GM21576 (cell line): ENCODE results near the gene YWHAQ.
"Not testable (repeated sequence)": the region's sequence is repeated elsewhere in the genome, so short reads cannot be mapped to it uniquely, and the experiment has no call there.

Experiments used
- ATAC-seq: cut with Tn5 transposase; IDR thresholded peaks from one replicate; pipeline ENCODE4 v1.9.1; 2021; ENCODE audit warnings: mild to moderate bottlenecking, moderate library complexity; ENCODE audit not compliant: unreplicated experiment

The YWHAQ gene

DNA sequence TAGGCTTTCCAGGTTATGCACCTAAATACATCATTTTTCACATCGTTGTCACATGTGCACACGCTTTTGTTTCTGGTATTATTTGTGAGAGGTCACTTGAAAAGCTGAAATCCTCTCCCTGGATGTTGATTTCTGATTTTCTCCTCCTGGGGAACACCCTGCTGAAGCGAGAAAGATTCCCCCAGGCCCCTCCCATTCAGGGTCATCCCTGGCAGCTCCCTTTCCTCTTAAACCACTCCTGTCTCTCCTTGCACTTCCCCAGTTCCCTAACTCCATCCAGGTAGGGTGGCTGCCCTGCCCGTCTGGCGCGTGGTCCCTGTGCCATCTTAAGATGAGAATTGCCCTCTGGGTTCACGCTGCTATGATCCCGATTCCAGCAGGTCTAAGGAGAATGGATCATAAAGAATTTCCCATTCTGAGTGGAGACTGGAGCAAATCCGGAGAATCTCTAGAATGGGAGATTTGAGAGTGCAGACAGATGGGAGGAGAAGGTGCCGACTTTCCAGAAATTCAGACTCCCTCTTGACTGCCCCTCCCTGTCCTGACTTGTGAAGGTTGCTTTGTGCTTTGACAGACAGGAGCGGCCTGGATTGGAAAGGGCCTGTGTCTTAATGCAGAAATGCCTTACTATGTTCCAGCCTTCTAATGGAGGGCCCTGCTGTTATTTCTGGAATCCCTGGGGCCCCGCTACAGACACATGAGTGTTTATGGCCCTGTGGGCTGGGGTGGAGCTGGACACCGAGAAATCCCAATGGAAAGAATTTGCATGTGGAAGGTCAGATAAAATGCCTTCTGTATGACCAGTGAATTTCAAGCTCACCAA is 1.3 kb upstream of the YWHAQ start:
- no peak for ATAC-seq

DNA sequence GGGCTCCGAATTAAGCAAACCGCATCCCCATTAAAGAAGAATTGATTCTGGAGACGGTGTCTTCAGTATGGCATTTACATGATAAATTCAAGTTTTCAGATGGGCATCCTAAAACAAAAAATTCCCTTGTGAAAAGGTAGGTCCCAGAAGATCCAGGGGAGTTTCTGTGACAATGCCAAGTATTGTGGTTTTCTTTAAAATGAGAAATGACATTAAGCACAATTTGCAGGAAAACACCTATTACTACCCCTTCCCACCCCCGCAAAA is 689 bp upstream of the YWHAQ start:
- ATAC-seq, result no peak

DNA sequence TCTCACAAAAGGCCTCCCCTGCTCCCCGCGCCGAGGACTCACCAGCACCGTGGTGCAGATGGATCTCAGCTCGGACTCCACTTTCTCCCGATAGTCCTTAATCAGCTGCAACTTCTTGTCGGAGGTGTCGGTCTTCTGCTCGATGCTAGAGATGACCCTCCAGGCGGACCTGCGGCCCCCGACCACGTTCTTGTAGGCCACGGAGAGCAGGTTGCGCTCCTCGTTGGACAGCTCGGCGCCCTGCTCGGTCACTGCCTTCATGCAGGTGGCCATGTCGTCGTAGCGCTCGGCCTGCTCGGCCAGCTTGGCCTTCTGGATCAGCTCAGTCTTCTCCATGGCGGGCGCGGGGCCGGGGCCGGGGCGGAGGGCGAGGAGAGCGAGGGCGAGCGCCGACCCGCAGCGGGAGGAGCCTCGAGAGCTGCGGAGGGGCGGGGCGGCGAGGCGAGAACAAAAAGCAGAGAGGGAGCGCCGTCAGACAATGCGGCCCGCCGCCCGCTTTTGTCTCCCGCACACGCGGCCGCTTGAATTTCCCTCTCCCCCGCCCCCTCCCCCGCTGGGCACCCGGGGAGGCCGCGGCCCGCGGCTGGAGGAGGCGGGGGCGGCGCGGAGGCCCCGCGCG is 571 bp downstream of the YWHAQ start:
- peak; percentile 44 for ATAC-seq

DNA sequence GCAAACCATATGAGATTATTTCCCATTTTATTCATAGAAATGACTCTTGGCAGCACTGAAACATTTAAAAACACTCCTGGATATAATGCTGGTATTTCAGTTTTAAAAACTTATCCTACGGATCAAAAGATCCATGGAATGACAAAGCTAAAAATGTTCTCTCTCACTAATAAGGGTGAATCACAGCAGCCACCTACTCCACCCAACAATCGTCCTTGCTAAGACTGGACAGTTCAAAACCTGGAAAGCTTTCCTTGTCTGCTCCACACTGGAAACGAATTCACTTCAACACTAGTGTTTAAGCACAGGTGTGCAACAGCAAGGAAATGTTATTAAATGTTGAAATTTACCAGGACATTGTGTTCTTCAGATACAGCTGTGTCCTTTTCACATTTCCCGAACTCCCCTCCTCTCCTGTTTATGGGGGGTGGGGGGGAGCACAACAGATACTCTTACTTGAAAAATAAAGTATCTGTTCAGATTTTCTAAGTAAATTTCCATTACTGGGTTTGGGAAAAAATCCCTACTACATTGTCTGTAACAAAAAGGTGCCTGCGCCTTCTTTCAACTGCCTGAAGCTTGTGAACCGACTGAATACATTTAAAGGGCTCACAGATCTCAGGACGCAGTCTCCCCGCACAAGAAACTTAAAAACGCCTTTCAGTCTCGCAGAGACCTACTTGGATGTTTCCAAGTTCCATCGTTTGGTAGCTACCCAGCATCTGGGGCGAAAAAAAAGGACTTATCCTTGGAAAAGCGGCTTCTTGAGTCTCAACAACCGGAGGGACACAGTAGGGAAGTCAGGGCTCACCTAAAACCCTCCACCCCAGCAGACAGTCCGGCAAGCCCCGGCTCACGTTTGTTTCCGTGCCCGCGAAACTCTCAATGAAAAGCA is 1.3 kb downstream of the YWHAQ start:
- ATAC-seq, result no peak

DNA sequence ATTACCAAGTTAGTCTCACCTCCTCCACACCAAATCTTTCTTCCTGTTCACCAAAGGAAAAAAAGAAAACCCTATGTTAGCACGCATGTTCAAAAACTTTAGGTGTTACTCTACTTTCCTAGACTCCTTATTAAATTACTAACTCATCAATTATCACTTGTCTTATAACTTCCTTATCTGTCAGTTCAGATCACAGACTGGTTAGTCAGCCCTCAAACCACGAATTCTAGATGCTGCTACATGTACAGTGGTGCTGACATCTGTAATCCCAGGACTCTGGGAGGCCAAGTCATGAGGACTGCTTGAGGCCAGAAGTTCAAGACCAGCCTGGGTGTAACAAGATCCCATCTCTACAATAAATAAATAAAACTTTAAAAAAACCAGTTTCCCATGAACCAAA is 3.5 kb downstream of the YWHAQ start:
- no peak for ATAC-seq

DNA sequence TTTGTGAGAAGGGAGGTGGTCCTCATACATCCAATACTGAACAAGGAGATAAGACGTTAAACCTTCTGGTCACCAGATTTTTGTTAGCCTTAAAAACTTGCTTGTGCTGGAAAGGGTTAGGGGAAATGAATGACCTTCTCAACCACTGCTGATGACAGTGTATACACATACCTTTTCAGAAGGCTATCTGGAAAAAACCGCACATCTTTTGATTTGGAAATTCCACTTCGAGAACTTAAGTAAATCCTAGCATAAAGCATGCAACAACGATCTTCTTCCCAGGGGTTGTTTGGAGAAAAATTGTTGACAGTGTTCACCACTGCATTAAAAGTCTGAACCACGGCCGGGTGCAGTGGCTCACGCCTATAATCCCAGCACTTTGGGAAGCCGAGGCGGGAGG is 7.6 kb downstream of the YWHAQ start:
- ATAC-seq, result no peak

DNA sequence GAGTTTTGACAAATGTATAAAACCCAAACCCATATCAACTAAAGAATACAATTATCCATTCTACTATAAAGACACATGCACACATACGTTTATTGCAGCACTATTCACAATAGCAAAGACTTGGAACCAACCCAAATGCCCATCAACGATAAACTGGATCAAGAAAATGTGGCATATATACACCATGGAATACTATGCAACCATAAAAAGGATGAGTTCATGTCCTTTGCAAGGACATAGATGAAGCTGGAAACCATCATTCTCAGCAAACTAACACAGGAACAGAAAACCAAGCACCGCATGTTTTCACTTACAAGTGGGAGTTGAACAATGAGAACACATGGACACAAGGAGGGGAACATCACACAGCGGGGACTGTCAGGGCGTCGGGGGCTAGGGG is 9.1 kb downstream of the YWHAQ start:
- ATAC-seq, result not testable (repeated sequence)

DNA sequence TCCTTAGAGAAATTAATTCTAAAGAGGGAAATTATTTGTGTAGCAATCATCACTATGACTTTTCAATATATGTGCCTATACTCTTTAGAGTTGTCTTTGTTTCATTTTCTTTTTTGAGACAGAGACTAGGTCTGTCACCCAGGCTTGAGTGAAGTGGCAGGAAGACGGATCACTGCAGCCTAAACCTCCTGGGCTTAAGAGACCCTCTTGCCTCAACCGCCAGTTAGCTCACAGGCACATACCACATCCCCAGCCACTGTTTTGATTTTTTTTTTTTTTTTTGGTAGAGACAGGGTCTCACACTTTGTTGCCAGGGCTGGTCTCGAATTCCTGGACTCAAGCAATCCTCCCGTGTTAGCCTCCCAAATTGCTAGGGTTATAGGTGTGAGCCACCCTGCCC is 12.4 kb downstream of the YWHAQ start:
- ATAC-seq, result peak; percentile 62

DNA sequence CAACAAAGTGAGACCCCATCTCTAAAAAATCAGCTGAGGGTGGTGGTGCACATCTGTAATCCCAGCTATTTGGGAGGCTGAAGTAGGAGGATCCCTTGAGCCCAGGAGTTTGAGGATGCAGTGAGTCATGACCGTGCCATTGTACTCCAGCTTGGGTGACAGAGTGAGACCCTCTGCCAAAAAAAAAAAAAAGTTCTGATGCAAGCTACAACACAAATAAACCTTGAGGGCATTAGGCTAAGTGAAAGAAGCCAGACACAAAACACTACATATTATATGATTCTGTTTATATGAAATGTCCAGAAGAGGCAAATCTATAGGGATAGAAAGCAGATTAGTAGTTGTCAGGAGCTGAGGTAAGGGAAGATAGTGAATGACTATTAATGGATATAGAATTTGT is 13.0 kb downstream of the YWHAQ start:
- ATAC-seq, result no peak

DNA sequence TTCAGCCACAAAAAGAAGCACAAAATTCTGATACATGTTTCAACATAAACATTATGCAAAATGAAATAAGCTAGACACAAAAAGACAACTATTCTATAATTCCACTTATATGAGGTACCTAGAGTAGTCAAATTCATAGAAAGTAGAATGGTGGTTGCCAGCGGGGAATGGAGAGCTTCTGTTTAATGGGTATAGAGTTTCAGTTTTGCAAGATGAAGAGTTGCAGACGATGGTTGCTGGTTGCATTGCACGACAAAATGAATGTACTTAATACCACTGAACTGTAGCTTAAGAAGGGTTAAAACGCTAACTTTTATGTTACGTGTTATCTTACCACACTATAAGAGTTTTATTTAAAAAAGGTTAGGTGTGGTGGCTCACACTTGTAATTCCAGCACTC is 13.5 kb downstream of the YWHAQ start:
- no peak for ATAC-seq

DNA sequence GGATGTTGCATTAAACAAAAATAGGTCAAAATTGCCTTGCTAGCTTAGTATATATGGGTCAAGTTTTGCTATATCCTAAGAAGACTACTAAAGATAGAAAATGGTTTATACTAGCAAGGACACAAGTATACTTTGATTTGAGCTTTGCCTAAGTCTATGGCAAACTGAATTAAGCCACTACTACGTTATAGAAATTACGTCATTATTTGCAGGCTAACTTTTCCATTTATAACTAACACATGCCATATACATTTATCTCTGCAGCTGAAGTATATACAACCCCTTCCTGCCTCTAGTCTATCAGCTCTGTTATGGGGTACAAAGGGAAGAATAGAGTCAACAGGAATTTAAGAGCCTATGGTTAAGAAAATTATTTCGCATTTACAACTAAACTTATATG is 16.2 kb downstream of the YWHAQ start:
- no peak for ATAC-seq

DNA sequence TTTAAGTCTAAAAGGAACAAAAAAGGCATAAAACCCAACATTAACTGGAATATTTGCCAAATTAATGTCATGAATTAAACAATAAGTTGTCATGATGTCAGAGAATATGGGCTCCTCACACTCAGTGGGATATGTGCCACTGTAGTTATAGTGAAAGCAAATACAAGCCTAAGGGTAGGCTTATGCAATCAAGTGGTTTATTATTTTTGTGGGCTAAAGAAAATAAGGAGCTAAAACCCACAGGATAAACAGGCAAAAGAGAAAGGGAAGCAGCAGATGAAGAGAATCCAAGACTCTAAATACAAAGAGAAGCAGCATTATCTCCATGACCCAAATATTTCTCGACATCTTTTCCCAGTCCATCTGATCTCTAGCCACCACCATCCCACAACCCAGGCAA is 17.5 kb downstream of the YWHAQ start:
- ATAC-seq, result no peak

DNA sequence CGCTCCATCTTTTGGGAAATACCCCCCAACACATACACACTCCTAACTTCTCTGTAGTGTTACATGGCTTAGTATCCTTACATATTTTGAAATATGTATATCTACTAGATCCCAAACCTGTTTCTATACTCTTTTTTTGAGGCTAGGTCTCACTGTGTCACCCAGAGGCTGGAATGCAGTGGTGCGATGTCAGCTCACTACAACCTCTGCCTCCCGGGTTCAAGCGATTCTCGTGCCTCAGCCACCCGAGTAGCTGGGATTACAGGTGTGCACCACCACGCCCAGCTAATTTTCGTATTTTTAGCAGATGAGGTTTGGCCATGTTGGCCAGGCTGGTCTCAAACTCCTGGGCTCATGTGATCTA is 19.3 kb downstream of the YWHAQ start:
- not testable (repeated sequence) for ATAC-seq

DNA sequence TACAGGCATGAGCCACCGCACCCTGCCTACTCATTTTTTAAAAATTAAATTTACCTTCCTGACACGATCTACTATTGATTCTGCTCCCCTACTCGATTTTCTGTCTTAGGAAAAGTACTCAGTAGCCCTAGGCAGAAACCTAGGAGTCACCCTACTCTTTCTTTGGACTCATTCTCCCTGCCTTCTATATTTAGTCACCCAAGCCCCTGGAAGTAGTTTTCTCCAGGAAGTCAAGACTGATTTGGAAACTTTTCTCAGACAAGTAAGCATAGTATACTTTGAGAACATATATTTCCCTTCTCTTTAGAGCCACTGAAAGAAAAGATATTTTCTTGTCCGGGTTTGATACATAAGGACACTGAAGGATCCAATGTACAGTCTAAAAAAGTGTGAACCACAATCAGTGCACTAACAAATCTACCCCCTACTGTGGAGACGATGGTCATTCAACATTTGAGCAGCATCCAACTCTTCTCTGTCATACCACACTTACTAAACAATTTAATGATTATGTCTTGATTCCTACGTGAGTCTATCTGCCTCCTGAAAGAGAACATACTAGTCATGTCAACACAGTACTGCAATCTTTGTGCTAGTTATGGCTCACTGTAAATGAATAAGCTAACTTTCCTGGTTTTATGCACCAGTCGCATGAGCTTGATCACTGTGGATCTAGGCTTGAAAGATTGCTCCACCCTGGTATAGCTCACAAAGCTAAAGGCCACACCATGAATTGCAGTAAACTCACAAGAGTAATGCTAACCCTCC is 19.8 kb downstream of the YWHAQ start:
- no peak for ATAC-seq

DNA sequence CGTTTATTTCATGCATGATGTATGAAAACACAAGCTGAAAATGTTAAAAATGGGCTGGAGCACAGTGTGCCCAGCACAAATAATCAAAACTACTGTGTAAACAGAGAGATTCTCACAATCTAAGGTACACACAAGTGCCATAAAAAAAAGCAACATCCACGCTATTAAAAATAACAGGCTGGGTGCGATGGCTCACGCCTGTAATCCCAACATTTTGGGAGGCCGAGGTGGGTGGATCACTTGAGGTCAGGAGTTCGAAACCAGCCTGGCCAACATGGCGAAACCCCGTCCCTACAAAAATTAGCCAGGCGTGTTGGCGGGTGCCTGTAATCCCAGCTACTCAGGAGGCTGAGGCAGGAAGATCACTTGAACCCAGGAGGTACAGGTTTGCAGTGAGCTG is 22.3 kb downstream of the YWHAQ start:
- not testable (repeated sequence) for ATAC-seq

DNA sequence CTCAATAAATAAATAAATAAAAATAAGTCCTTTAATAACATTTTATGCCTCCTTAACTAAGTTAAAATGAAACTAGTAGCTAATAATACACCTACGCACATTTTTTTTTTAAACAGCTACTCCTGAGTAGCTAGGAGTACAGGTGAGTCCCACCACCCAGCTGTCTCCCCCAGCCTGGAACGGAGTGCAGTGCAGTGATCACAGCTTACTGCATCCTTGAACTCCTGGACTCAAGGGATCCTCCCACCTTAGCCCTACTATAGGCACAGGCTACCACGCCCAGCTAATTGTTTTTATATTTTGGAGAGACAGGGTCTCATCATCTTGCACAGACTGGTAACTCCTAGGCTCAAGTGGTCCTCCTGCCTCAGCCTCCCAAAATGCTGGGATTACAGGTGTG is 28.4 kb downstream of the YWHAQ start:
- ATAC-seq, result no peak

DNA sequence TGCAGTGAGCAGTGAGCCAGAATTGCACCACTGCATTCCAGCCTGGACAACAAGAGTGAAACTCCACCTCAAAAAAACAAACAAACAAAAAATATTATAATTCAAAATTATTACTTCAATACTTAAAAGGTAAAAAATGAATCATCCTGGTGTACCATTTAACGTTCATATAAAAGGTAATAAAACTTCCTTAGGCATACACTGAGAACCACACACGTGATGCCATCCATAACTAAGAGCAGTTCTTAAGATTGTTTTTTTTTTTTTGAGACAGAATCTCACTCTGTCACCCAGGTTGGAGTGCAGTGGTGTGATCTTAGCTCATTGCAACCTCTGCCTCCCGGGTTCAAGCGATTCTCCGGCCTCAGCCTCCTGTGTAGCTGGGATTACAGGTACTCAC is 29.4 kb downstream of the YWHAQ start:
- ATAC-seq, result no peak

DNA sequence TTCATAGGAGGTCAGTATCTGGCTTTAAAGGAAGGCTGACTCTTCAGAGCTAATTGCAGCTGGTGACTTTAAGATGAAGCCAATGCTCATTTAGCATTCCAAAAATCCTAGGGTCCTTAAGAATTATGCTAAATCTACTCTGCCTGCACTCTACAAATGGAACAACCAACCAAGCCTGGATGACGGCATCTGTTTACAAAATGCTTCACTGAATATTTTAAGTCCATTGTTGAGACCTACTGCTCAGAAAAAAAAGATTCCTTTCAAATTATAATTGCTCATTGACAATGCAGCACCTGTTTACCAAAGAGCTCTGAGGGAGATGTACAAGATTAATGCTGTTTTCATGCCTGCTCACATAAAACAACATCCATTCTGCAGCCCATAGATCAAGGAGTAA is 31.4 kb downstream of the YWHAQ start:
- no peak for ATAC-seq

DNA sequence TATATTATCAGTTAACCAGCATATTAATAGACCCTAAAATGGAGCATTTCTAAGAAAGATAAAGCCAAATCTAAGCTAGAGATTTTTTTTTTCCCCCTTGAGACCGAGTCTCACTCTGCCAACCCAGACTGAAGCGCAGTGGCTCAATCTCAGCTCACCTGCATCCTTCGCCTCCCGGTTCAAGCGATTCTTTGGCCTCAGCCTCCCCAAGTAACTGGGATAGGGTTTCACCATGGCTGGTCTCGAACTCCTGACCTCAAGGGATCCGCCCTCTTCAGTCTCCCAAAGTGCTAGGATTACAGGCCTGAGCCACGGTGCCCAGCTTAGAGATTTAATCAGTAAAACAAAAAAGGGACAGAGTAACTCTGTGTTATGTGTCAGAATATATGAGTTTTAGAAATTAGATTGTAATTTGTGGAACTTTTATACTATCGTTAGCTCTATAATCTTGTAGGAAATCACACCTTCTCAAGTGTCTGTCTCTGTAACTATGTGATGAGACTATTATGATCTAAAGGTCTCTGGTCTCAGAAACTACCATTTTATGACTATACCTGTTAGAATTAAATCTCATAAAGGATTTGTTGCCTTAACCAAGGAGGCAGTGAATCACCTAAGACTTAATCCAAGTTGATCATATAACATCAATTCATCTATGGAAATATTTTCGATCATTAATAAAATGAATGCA is 34.0 kb downstream of the YWHAQ start:
- ATAC-seq, result no peak

DNA sequence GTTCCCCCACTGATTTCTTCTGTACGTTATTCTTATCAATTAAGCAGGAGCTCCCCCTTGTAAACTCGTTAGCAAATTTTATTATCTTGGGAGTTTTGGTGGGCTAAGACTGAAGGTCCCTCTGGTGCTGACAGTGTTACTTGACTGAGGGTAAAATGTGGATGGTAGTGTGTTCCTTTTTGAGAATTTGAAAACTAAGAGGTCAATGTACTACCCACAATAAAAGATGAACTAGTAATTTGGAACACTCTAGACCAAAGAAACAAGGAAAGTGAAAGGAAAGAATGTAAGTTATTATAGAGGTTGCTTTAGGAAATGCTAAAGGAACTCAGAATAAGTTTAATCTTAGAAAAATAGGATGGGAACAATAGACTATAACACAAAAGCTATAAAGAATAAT is 35.1 kb downstream of the YWHAQ start:
- ATAC-seq, result no peak

DNA sequence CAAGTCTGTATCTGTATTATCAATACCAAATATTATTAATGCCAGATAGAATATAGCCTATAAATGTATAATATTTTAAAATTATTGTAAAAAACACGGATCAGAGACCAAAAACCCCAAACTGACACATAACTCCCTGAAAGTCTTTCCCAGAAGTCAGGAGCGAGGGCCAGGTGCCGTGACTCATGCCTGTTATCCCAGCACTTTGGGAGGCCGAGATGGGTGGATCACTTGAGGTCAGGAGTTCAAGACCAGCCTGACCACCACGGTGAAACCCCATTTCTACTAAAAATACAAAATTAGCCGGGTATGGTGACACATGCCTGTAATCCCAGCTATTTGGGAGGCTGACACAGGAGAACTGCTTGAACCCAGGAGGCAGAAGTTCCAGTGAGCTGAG is 35.5 kb downstream of the YWHAQ start:
- ATAC-seq, result not testable (repeated sequence)
